Neuronal stem cell (in vitro differentiated cells): ENCODE results near the gene SETD2.

Experiments
- DNase-seq: peaks from one replicate; pipeline ENCODE4 v3.0.0-alpha.2; 2013; ENCODE audit warnings: low spot score
- H2AFZ ChIP-seq: one replicate; pipeline ENCODE4 v1.6.1; 2013; ENCODE audit warnings: mild to moderate bottlenecking, low read length, inconsistent platforms
- H2AK5ac ChIP-seq: 2 replicates; pipeline ENCODE4 v1.6.1; 2013; ENCODE audit warnings: low read depth, mild to moderate bottlenecking, inconsistent platforms, low read length, moderate library complexity, mixed read lengths
- H2BK120ac ChIP-seq: 2 replicates; pipeline ENCODE4 v1.6.1; 2013; ENCODE audit warnings: low read depth, mild to moderate bottlenecking, inconsistent platforms, low read length, moderate library complexity, mixed read lengths
- H2BK12ac ChIP-seq: one replicate; pipeline ENCODE4 v1.6.1; 2013; ENCODE audit warnings: low read length, inconsistent platforms
- H2BK15ac ChIP-seq: 2 replicates; pipeline ENCODE4 v1.6.1; 2013; ENCODE audit warnings: mild to moderate bottlenecking, low read length, inconsistent platforms, mixed read lengths
- H2BK5ac ChIP-seq: one replicate; pipeline ENCODE4 v1.6.1; 2013; ENCODE audit warnings: inconsistent platforms, mild to moderate bottlenecking, low read length, moderate library complexity
- H3K14ac ChIP-seq: one replicate; pipeline ENCODE4 v1.6.1; 2013; ENCODE audit warnings: low read length, inconsistent platforms
- H3K18ac ChIP-seq: 2 replicates; pipeline ENCODE4 v1.6.1; 2013; ENCODE audit warnings: low read length, inconsistent platforms
- H3K23ac ChIP-seq: 2 replicates; pipeline ENCODE4 v1.6.1; 2013; ENCODE audit warnings: low read depth, mild to moderate bottlenecking, mixed read lengths, low read length, inconsistent platforms; ENCODE audit not compliant: poor library complexity
- H3K27ac ChIP-seq: replicated peaks from 3 replicates; pipeline ENCODE4 v1.5.1; 2013; ENCODE audit warnings: low read length, inconsistent platforms
- H3K27me3 ChIP-seq, 3 experiments: 2 replicates each; pipeline ENCODE4 v1.6.1; 2013; ENCODE audit warnings: low read length in 3 of 3, mild to moderate bottlenecking in 2 of 3, inconsistent platforms in 1 of 3, low read depth in 1 of 3, mixed read lengths in 1 of 3, moderate library complexity in 1 of 3; ENCODE audit not compliant: control insufficient read depth in 3 of 3, insufficient read depth in 3 of 3
- H3K36me3 ChIP-seq, 2 donors: replicated peaks in 1 of 2; 2 replicates each; pipeline ENCODE4 v1.6.1; 2013; ENCODE audit warnings: low read length in 2 of 2; ENCODE audit not compliant: control insufficient read depth in 2 of 2, insufficient read depth in 2 of 2
- H3K4ac ChIP-seq: 2 replicates; pipeline ENCODE4 v1.6.1; 2013; ENCODE audit warnings: inconsistent platforms, mild to moderate bottlenecking, low read length, moderate library complexity
- H3K4me1 ChIP-seq, 2 donors: 1 replicate in 1 of 2; 2 replicates in 1 of 2; pipeline ENCODE4 v1.6.1; 2013; ENCODE audit warnings: low read length in 2 of 2, low read depth in 1 of 2; ENCODE audit not compliant: control insufficient read depth in 2 of 2, insufficient read depth in 1 of 2
- H3K4me2 ChIP-seq: one replicate; pipeline ENCODE4 v1.6.1; 2013; ENCODE audit warnings: mild to moderate bottlenecking, low read length, inconsistent platforms; ENCODE audit not compliant: insufficient read depth, poor library complexity, severe bottlenecking
- H3K4me3 ChIP-seq, 2 donors: 2 replicates each; pipeline ENCODE4 v1.5.1; 2013; ENCODE audit warnings: low read length in 2 of 2, mild to moderate bottlenecking in 2 of 2, inconsistent platforms in 1 of 2, moderate library complexity in 1 of 2
- H3K79me1 ChIP-seq: one replicate; pipeline ENCODE4 v1.6.1; 2013; ENCODE audit warnings: low read depth, mild to moderate bottlenecking, inconsistent platforms, low read length, moderate library complexity
- H3K9ac ChIP-seq: one replicate; pipeline ENCODE4 v1.6.1; 2013; ENCODE audit warnings: mild to moderate bottlenecking, low read depth, low read length, inconsistent platforms; ENCODE audit not compliant: poor library complexity
- H3K9me3 ChIP-seq, 2 donors: replicated peaks in 1 of 2; 2 replicates each; pipeline versions ENCODE3 to v1.6.1; 2013; ENCODE audit warnings: low read length in 2 of 2, mild to moderate bottlenecking in 2 of 2, inconsistent platforms in 1 of 2, low read depth in 1 of 2, mixed read lengths in 1 of 2, moderate library complexity in 1 of 2; ENCODE audit not compliant: control insufficient read depth in 2 of 2, insufficient read depth in 1 of 2
- H4K8ac ChIP-seq: one replicate; pipeline ENCODE4 v1.6.1; 2013; ENCODE audit warnings: low read depth, mild to moderate bottlenecking, inconsistent platforms, low read length, moderate library complexity
- H4K91ac ChIP-seq: one replicate; pipeline ENCODE4 v1.6.1; 2013; ENCODE audit warnings: low read length, low read depth, mild to moderate bottlenecking, inconsistent platforms; ENCODE audit not compliant: poor library complexity
- WGBS, 2 donors: extraction: QIAGEN DNeasy Blood & Tissue Kit; methylation state at CpG; one replicate each; pipeline ENCODE4 v1.1.7; 2013; ENCODE audit warnings: missing lambda C conversion rate in 2 of 2, mixed read lengths in 1 of 2; ENCODE audit not compliant: insufficient read length in 2 of 2, insufficient replicate concordance in 1 of 2; ENCODE audit errors: extremely low coverage in 2 of 2; 5-methylcytosine and 5-hydroxymethylcytosine counted together

Gene SETD2

GRCh38 chr3:47086071-47086470, 77.8 kb downstream of the SETD2 start:
- Histone ChIP-seq H3K27ac (no peak overlapping the region), H4K8ac (no peak overlapping the region), H3K9ac (no peak overlapping the region), H2AK5ac (no peak overlapping the region), H3K18ac (no peak overlapping the region), H3K79me1 (no peaks in the 10 kb centered on the region), H3K23ac (no peak overlapping the region), H3K14ac (no peak overlapping the region), H2BK15ac (no peak overlapping the region), H3K4me2 (no peak overlapping the region), H2BK5ac (no peak overlapping the region), H3K4me1 (peaks cover 0 to 1% of the 10 kb centered on the region in 2 donors), H2AFZ (no peak overlapping the region), H3K4me3 (no peak overlapping the region), H2BK12ac (no peak overlapping the region), H3K36me3 (peaks cover 18 to 95% of the 10 kb centered on the region in 2 donors), H3K9me3 (no peaks in the 10 kb centered on the region), H3K4ac (no peak overlapping the region), H2BK120ac (no peak overlapping the region), H3K27me3 (no peaks in the 10 kb centered on the region), H4K91ac (no peak overlapping the region)
- no CpG with 5 or more reads among the region's 7 CpGs for WGBS, 2 donors
- DNase-seq: no peak

- Histone ChIP-seq H3K36me3 (peaks cover 21 to 97% of the 10 kb centered on the region in 2 donors), H2BK12ac (no peak overlapping the region), H4K8ac (no peak overlapping the region), H2AFZ (no peak overlapping the region), H3K4me1 (peaks cover 0 to 1% of the 10 kb centered on the region in 2 donors), H2BK120ac (no peak overlapping the region), H3K27me3 (no peaks in the 10 kb centered on the region), H4K91ac (no peak overlapping the region), H3K79me1 (no peaks in the 10 kb centered on the region), H3K9me3 (no peaks in the 10 kb centered on the region), H3K9ac (no peak overlapping the region), H3K23ac (no peak overlapping the region), H3K4me2 (no peak overlapping the region), H2BK5ac (no peak overlapping the region), H3K4me3 (no peak overlapping the region), H3K18ac (no peak overlapping the region), H3K4ac (no peak overlapping the region), H2BK15ac (no peak overlapping the region), H2AK5ac (no peak overlapping the region), H3K27ac (no peak overlapping the region), H3K14ac (no peak overlapping the region)
- no peak for DNase-seq
- no CpG with 5 or more reads among the region's 3 CpGs for WGBS, 2 donors
Measured at GRCh38 chr3:47083786-47084185, 80.1 kb downstream of the SETD2 start.

GRCh38 chr3:47082519-47082918, 81.4 kb downstream of the SETD2 start:
- H3K23ac ChIP-seq: no peak overlapping the region
- no peaks in the 10 kb centered on the region for H3K79me1 ChIP-seq

GRCh38 chr3:47079432-47079831, 84.5 kb downstream of the SETD2 start:
- Histone ChIP-seq H3K4me3 (no peak overlapping the region), H3K14ac (no peak overlapping the region), H2AK5ac (no peak overlapping the region), H3K4me1 (no peaks in the 10 kb centered on the region), H3K23ac (no peak overlapping the region), H3K27ac (no peak overlapping the region), H2BK12ac (no peak overlapping the region), H2BK5ac (no peak overlapping the region), H3K18ac (no peak overlapping the region), H3K36me3 (peaks cover 18 to 89% of the 10 kb centered on the region in 2 donors), H4K91ac (no peak overlapping the region), H2AFZ (no peak overlapping the region), H3K4ac (no peak overlapping the region), H3K4me2 (no peak overlapping the region), H4K8ac (no peak overlapping the region), H3K27me3 (no peaks in the 10 kb centered on the region), H3K9me3 (no peaks in the 10 kb centered on the region), H2BK120ac (no peak overlapping the region), H3K9ac (no peak overlapping the region), H3K79me1 (no peaks in the 10 kb centered on the region), H2BK15ac (no peak overlapping the region)
- no peak for DNase-seq

More at GRCh38 chr3:47082519-47082918, 81.4 kb downstream of the SETD2 start:
- WGBS, 2 donors: no CpG with 5 or more reads among the region's 1 CpG
- Histone ChIP-seq H2BK120ac (no peak overlapping the region), H3K14ac (no peak overlapping the region), H3K4me3 (no peak overlapping the region), H3K4me2 (no peak overlapping the region), H4K8ac (no peak overlapping the region), H2AK5ac (no peak overlapping the region), H2AFZ (no peak overlapping the region), H4K91ac (no peak overlapping the region), H3K27ac (no peak overlapping the region), H2BK15ac (no peak overlapping the region), H3K27me3 (no peaks in the 10 kb centered on the region), H2BK5ac (no peak overlapping the region), H3K9ac (no peak overlapping the region), H3K36me3 (peaks cover 21 to 96% of the 10 kb centered on the region in 2 donors), H3K4me1 (peaks cover 0 to 1% of the 10 kb centered on the region in 2 donors), H3K9me3 (no peaks in the 10 kb centered on the region), H3K18ac (no peak overlapping the region), H2BK12ac (no peak overlapping the region), H3K4ac (no peak overlapping the region)
- DNase-seq: no peak
